GM21786 (cell line): ENCODE results near the gene RAB3B.
"Not testable (repeated sequence)": the region's sequence is repeated elsewhere in the genome, so short reads cannot be mapped to it uniquely, and the experiment has no call there.

Experiments used
- ATAC-seq: cut with Tn5 transposase; IDR thresholded peaks from one replicate; pipeline ENCODE4 v1.9.1; 2021; ENCODE audit not compliant: unreplicated experiment

RAB3B gene

DNA sequence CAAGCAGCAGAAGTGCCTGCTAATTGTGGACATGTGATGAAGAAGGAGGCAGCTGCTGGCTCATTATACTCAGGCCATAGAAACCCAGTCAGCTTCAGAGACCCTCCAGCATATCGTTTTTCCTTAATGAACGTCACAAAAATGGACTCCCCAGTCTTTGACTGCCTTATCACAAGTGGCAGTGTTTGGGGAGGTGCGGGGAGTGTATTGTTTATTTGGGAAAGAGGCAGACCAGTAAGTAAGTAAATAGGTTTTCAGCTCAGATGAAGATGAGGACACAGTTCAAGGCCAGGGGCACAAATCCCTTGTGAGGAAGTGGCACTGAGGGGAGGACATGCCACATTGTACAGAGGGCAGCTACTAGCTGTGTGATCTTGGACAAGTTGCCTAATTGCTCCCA, 68.5 kb downstream of the RAB3B start:
- ATAC-seq = no peak

DNA sequence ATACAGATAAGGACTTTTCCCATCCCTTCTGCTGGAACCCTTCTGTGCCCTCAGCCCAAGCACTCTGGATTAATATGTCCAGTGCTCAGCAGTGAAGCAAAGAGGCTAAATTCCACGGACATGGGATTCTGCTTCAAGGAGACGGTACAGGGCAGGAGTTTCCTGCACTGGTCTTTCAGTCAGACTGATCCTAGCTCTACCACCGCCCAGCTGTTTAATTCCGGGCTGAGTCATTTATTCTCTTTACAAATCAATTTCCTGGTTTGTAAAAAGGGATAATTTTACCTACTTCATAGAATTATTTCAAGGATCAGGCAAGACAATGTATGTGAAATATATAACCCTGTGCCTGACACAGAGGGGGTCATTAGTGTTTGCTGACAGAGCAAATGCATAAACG, 70.4 kb downstream of the RAB3B start:
- no peak for ATAC-seq

DNA sequence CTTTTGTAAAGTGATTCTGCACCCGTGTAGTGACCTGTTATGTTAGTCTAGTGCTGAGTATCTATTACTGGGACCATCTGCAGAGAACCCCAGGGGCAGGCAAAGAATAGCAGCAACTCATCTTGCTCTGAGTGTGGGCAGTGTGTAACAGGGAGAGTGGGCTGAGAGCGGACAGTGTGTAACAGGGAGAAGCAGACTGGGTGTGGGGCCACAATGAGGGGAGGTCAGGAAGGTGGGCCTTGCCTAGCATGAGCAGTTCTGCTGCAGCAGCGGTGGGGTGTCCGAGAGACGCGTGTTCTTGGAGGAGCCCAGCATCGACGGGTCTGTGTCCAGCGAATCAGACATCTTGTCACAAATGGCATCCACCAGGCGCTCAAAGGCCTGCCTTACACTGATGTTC, 70.8 kb downstream of the RAB3B start:
- ATAC-seq = no peak

DNA sequence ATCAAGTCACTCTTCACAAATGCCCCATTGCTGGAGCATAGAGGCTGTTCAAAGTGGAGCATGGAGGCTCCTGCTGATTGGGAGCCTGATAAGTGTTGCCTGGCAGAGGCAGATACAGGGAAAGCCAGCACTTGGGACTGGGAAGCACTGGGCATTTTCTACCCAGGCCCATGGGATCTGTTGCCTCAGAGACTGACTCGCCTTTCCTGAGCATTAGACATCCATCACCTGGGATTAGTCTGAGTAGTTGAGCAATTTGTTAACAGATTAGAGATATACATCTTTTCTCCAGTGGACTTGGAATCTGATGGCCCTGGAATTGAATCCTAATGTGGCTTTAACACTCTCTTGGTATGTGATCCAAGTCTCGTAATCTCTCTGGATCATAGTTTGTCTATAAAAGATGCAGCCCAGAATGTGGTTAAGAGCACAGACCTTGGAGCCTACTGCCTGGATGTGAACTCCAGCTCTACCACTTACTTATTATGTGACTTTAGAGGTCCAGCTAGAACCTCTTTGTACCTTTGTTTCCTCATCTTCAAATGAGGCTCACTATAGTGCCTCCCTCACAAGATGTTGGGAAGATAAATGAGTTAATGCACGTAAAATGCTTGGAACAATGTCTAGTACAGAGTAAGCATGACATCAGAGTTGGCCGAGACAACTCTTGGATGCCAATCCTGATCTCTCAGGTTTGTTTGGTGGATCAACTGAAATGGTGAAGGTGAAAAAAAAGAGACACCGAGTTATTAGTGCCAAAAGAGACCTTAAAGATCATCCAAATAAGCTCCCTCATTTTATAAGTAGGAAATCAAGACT, 73.7 kb downstream of the RAB3B start:
- no peak for ATAC-seq

DNA sequence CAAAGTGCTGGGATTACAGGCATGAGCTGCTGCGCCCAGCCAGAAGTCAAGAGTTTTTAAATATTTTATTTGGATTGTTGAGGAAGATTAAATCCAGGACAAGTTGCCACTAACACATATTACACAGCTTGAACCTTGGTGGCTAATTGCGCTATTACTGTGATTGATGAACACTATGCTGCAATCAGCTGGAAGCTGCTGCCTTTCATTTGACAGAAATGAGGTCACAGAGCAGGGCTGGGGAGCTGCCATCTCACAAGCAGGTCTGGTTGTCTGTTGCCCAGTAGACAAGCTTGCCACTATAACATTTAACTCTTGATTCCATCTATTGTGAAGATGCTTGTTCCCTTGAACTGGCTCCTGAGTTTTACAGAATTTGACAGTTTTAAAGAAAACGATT, 74.5 kb downstream of the RAB3B start:
- ATAC-seq = no peak

DNA sequence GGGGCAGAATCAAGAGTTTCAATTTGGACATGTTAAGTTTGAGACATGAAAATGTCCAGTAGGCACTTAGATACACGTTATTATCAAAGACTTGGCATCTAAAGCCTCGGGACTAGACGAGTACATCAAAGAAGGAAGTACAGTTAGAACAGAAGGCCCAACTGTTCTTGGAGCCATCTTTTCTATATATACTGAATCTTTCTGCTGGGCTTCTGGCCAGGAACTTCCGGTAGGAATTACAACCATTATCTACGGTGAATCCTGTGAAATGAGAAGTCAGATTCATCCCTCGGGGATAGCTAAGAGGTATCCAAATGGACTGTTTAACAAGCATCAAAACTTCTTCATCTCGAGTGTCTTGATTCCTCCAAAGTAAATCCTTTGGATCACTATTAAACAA, 77.6 kb downstream of the RAB3B start:
- no peak for ATAC-seq

DNA sequence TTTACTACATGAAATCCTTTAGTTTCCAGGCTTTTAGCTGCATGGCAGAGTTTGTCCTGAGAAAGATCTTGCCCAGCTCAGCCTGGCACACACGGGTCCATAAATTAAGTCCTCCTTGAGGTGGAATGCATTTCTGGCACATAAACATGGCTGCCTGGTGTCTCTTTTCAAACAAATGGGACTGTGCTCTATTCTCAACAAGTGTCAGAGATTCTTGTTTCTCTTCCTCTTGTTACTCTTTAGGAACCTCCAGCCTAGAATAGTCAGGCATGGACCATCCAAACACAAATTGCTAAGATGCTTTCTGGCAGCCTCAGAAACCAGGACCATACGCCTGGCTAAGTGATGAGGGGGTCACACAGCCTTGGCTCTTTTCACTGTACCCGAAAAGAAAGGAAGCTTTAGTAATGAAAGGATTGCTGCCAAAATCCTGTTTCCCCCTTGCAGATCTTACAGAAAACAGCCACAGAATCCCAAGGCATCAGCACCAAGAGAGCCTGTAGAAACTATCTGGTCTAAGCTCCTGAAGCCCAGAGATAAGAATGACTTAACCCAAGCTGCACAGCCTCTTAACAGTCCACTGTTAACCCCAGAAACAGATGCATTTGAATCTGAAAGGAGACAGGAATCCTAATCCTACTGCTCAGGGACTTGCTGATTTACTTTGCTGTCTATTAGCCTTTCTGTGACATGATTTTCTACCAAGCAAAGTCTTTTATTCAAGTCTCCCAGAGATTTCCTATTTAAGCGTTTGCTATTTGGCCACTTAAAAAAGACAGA, 80.1 kb downstream of the RAB3B start:
- no peak for ATAC-seq

DNA sequence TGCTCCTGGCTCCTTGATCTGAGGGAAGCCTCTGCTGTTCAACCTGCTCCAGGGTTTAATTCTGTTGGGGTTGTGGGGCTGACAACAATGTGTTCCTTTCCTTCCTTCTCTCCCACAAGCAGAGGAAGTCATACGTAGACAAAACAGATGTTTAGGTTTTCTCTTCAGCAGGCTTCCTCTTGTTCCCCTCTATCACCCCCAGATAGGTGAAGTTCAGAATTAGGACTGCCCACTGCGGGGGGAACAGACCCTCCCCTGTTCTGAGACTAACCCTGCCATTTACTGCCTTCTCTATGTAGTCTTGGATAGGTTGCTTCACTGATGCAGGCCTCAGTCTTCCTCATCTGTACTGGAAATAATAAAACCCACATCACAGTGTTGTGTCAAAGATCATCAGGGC, 82.0 kb downstream of the RAB3B start:
- no peak for ATAC-seq

DNA sequence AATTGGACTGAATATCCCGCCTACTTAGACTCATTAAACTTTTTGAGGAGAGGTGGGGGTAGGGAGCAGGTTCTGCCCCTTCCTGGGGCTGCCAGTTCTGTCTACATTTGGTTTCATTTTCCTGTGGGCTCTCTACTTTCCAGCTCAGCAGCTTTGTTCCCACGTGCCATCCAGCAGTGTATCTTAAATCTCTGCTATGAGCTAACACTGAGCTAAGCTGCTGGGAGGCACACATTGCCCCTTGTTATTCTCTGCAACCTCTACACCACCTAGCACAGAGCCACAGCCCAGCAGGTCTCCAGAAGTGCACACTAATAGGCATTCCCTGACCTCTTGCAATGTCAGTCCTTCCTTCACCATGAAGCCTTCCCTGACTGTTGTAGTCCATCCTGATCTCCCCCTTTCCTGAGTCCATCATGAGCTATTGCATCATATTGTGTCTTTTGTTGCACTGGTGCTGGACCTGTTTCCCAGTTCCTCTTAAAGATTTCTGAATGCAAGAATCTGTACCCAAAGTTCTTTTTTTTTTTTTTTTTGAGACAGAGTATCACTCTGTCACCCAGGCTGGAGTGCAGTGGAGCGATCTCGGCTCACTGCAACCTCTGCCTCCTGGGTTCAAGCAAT, 83.3 kb downstream of the RAB3B start:
- ATAC-seq = no peak

DNA sequence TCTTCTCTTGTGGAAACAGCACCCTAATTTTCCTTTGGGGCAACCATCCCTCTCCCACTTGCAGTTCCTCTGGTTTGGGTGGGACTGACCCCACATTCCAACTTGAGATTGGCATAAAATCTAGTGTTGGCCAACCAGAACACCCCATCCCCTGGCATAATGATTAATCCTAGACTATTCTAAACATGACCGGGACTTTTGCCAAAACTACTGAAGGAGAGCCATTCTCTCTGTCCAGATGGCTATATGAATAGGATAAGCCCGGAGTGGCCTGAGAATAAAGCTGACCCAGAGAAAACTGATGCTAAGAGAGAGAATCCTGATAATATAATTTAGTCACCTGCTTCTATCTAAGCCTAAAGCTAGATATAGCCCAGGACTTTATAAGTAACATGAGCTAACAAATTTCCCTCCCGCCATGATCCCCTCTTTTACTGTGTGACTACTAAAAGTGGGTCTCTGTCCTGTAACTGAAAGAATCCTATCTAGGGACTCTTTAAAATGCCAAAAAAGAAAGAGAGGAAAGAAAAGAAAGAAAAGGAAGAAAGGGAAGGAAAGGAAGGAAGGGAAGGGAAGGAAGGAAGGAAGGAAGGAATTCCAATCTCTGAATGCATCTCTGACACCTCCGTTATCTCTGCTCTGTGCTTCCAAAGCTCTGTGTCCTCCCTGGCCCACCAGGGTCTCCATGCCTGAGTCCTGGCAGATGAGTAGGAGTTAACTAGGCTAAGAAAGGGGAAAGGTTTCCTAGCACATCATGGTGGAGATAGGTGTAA, 84.0 kb downstream of the RAB3B start:
- ATAC-seq = no peak

DNA sequence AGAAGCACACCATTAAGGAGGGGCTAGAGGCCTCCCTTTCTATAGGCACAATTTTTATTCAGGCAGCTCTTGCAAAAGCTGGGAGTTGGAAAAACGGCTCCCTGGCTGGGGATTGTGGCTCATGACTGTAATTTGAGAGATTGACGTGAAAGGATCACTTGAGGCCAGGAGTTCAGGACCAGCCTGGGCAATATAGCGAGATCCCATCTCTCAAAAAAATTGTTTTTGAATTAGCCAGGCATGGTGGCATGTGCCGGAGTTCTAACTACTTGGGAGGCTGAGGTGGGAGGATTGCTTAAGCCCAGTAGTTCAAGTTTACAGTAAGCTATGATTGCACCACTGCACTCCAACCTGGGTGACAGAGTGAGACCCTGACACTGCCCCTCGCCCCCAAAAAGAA, 88.0 kb downstream of the RAB3B start:
- ATAC-seq = no peak

DNA sequence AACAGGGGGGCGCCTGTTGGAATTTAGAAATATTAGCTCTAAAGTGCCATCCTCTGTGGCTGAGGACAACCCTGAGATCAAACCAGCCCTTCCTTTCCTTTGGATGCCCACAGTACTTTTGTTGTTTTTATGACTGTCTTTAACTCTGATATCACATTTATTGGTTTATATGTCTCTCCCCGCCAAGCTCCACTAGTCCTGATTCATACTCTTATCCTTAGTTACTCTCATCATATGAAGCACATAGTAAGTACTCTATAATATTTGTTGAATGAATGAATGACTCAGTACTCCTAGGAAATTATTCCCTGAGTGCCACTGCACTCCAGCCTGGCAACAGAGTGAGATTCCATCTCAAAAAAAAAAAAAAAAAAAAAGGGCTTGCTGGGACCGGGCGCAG, 89.3 kb downstream of the RAB3B start:
- no peak for ATAC-seq

DNA sequence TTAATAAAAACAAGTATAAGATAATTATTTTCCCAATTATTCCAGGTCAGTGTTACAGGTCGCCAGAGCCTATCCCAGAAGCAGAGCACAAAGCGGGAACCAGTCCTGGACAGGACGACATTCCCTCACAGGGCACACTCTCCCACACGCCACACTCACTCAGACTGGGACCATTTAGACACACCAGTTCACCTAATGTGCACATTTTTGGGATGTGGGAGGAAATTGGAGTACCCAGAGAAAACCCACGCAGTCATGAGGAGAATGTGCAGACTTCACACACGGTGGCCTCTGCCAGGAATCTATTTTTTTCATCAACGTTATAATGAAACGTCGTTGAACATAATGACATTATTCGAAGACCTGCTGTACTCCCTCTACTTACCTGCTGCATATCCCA, 91.5 kb downstream of the RAB3B start:
- ATAC-seq = no peak

DNA sequence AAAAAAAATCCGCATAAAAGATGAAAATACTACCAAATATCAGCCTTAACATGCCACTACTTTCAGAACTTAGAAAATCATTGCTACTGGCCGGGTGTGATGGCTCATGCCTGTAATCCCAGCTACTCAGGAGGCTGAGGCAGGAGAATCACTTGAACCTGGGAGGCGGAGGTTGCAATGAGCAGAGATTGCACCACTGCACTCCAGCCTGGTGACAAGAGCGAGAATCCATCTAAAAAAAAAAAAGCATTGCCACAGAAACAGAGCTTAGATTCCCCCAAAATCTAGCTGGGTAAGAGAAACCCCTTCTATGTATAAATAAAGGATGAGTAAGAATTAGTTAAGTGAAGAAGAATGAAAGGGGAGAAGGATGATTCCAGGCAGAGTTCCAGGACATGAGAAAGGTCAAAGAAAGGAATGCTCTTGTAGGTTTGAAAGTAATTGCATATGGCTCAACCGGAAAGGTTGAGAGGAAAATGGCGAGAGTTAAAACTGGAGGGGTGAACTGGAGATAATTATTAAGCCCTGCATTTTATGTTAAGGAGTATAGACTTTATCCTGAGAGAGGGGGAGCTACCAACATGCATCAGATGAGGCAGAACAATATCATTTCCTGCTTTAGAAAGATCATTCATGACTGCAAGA, 92.3 kb downstream of the RAB3B start:
- no peak for ATAC-seq

DNA sequence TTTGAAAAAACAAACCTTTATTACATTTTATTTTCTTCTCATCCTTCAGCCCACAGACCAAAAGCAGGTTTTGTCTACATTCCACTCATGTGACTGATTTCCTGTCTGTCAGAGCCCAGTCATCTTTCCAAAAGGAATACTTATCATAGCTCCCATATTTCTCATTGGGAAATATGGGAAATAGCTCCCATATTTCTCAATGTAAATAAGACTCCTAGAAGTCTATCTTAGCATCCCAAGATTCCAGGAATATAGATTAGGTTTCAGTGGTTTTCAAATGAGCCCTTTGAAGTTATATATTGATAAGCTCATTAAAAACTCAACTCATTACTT, 92.8 kb downstream of the RAB3B start:
- no peak for ATAC-seq

DNA sequence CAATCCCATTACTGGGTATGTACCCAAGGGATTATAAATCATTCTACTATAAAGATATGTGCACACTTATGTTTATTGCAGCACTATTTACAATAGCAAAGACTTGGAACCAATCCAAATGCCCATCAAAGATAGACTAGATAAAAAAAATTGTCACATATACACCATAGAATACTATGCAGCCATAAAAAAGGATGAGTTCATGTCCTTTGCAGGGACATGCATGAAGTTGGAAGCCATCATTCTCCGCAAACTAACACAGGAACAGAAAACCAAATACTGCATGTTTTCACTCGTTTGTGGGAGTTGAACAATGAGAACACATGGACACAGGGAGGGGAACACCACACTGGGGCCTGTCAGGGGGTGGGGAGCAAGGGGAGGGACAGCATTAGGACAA, 95.8 kb downstream of the RAB3B start:
- not testable (repeated sequence) for ATAC-seq

DNA sequence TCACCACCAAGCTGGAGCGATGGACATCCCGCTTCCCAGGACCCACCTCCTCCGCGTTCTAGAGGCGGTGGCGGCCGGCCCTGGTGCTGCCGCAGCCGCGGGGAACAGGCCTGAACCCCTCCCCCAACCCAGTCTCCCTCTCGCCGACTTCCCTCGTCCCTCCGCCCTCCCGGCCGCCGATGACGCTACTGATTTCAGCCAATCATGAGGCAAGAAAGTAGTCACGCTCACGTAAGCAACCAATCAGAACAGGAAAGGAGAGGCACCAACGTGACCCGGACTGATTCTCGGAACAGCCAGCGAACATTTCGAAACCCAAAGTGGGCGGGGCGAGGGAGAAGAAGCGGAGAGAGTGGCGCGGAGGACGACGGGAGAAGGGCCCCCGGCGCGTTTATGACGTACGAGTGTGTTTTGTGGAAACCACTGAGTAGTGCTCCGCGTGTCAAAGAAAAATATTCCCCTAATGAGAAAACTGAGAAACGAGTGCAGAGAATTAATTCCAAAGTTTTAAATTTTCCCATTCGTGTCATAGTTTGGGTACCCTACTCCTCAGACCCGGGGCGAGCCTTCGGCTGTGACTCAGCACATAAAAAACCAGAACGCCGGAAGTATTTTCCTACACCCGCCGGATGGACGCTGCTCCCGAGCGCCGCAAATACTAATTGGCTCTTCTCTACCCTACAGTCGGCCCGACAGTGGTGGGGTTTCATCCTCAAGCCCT, 111.7 kb downstream of the RAB3B start, which contains the start of gene NRDC:
NRDC (minus strand) TSS at position 112 of the 721 bp plus-strand sequence. CDS start 112 bp downstream, outside the sequence.
- peak; percentile 91 for ATAC-seq

DNA sequence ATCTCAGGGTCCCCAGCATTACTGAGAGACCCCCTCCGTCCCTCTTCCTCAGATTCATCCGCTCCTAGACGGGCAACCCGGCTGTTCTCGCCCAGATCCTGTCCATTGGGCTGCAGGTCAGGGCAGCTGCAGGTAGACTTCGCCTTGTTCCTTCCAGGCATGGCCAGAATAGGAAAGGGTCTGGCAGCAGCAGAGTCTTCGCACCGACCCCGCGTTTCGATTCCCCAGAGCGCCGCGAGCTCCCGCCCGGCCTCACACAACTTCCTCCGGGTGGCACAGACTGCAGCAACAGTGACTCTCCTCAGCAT, 112.2 kb downstream of the RAB3B start:
- no peak for ATAC-seq

DNA sequence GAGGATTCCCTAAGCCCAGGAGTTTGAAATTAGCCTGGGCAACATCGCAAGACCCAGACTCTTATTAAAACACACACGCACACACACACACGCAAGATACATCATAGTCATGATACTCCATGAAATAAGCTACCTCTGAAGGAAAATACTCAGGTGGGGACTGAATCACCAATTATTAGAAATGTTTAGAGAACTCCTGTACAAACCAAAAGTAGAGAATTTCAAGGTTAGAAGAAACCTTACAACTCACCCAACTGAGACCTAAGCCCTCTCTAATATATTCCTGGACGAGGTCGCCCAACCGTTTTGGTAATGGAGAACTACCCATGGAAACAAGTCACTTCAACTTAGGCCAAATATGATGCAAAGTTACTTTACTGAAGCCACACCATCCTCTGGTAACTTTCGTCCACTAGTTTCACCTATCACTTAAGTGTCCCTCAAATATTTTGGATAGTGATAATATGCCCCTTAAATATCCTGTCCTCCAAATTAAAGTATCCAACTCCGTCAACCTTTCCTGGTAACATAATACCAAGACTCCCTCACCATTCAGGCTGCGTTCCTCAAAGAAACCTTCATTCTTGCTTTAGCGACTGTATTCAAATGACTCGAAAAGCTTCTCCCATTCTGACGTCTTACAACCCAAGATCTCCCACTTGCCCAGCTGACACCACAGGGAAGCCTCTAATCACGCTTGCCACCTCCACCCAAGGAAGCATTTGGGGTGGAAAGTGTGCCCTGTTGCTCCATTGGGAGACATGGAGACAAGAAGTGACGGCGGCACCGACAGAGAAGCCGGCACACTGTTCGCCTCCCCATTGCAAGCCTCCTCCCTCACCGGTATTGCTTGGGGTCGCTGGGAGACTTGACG, 112.8 kb downstream of the RAB3B start:
- ATAC-seq = no peak
